Measurements from ENCODE around the gene CCDC157.

DNA sequence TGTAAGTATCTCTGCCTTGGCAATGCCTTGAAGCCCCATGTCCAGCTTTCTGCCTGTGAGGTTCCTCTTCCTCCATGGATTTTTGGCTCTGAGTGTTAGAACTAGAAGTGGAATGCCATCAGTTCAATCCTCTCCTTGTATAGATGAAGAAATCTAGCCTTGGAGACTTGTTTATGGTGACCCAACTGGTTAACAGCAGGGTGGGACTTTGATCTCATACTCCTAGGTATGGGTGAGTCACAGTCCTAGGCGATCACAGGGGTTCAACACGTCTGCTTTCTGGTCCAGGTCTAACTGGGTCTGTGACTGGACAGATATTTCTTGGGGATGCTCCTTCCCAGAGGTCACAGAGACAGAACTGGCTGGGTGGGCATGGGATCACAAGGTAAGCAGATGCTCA lies 59.6 kb downstream of the CCDC157 start:
- TF ChIP-seq CTCF (IDR thresholded peaks at IDR 0.05) (no peak), POLR2A (IDR thresholded peaks at IDR 0.05) (no peak)
